Lower lobe of right lung (tissue), 2 donors: Measurements from ENCODE around the gene CCER1. TPM values are rescaled to one million over a fixed set of nuclear protein-coding genes. Genes with fewer than 3 reads are reported as not detected.

Experiments
- ATAC-seq, 2 donors: fragments of 200-7000 bp; cut with Tn5 transposase; one replicate each; pipeline ENCODE4 v1.9.1; 2020 to 2022; ENCODE audit warnings: mild to moderate bottlenecking in 2 of 2, moderate library complexity in 2 of 2
- DNase-seq: peaks from one replicate; pipeline ENCODE4 v3.0.0-alpha.2; 2020
- H3K27ac ChIP-seq: fragments of 200-600 bp; one replicate; pipeline ENCODE4 v1.8.0; 2022
- H3K27me3 ChIP-seq: fragments of 200-600 bp; one replicate; pipeline ENCODE4 v1.8.0; 2022; ENCODE audit warnings: low read depth
- H3K36me3 ChIP-seq: fragments of 200-600 bp; one replicate; pipeline ENCODE4 v1.8.0; 2022; ENCODE audit warnings: mild to moderate bottlenecking
- H3K4me1 ChIP-seq: fragments of 200-600 bp; one replicate; pipeline ENCODE4 v1.8.0; 2022
- H3K4me3 ChIP-seq: fragments of 200-600 bp; one replicate; pipeline ENCODE4 v1.8.0; 2022; ENCODE audit warnings: mild to moderate bottlenecking
- H3K9me3 ChIP-seq: fragments of 200-600 bp; one replicate; pipeline ENCODE4 v1.8.0; 2022
- CTCF ChIP-seq: fragments of 200-600 bp; IDR thresholded peaks from one replicate; pipeline ENCODE4 v1.8.0; 2022; ENCODE audit warnings: antibody characterized with exemption, mild to moderate bottlenecking
- intact Hi-C: fragments of 100-400 bp; cut with DNase I; formaldehyde crosslinking; loops from one replicate; pipeline ENCODE4 v1.11.0; 2022
- total RNA-seq: library from RNA; stranded (reverse); fragmentation: NEBNext Ultra II Directional; extraction: Animal tissue kit (Norgen Biotek cat#: 25700); gene quantifications from one replicate; pipeline ENCODE4 v1.2.1, GENCODE V29; 2021
- donor health status: DM: no; HTN: yes; CAD: no; lungs with severe emphysema.

The CCER1 gene
- total RNA-seq, 1 donor from 2014 or later, result not detected

GRCh38 chr12:90959538-90960139 lies 4.7 kb upstream of the CCER1 start:
- Histone ChIP-seq H3K27me3 (no peaks in the 10 kb centered on the region), H3K4me1 (no peaks in the 10 kb centered on the region), H3K4me3 (no peak overlapping the region), H3K9me3 (no peaks in the 10 kb centered on the region), H3K36me3 (no peaks in the 10 kb centered on the region), H3K27ac (no peak overlapping the region)
- DNase-seq (no peak), ATAC-seq (peak; percentile 57 to 71)
- peak; percentile 67 for TF ChIP-seq CTCF
- intact Hi-C loops, result no loop called here

- no peaks in the 10 kb centered on the region for H3K9me3 ChIP-seq
- no peak for TF ChIP-seq CTCF
- H3K4me3 ChIP-seq, result no peak overlapping the region
- no peak overlapping the region for H3K27ac ChIP-seq
- ATAC-seq (no peak), DNase-seq (no peak)
- no peaks in the 10 kb centered on the region for H3K4me1 ChIP-seq
- no peaks in the 10 kb centered on the region for H3K36me3 ChIP-seq
- no peaks in the 10 kb centered on the region for H3K27me3 ChIP-seq
- intact Hi-C loops, result no loop called here
These were observed 4.1 kb upstream of the CCER1 start for GRCh38 chr12:90959032-90959431.

- Histone ChIP-seq H3K36me3 (no peaks in the 10 kb centered on the region), H3K9me3 (no peaks in the 10 kb centered on the region), H3K4me1 (no peaks in the 10 kb centered on the region), H3K4me3 (no peak overlapping the region), H3K27me3 (no peaks in the 10 kb centered on the region), H3K27ac (no peak overlapping the region)
- intact Hi-C loops, result no loop called here
- DNase-seq, result no peak
- ATAC-seq, result no peak
- no peak for TF ChIP-seq CTCF
These were observed 3.4 kb upstream of the CCER1 start for GRCh38 chr12:90958347-90958746.

DNA sequence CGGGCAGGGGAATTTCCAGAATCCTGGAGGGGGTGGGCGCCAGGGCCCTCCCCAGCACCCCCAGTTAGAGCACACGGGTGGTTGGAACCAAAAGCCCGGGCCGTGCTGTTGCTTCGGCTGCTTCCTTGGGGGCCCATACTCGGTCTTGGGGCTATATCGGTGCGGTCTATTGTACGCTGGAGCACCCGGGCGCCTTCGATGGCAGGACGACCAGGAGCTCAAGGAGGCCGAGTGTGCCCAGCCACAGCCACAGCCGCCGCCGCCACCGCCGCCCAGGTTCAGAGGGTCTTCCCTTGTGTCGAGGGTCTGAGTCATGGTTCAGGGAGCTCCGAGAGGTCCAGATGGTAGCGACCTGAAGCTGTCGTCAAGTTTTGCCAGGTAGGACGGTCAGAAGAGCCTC lies 548 bp downstream of the CCER1 start:
- no peak for DNase-seq
- no peak overlapping the region for H3K27ac ChIP-seq

DNA sequence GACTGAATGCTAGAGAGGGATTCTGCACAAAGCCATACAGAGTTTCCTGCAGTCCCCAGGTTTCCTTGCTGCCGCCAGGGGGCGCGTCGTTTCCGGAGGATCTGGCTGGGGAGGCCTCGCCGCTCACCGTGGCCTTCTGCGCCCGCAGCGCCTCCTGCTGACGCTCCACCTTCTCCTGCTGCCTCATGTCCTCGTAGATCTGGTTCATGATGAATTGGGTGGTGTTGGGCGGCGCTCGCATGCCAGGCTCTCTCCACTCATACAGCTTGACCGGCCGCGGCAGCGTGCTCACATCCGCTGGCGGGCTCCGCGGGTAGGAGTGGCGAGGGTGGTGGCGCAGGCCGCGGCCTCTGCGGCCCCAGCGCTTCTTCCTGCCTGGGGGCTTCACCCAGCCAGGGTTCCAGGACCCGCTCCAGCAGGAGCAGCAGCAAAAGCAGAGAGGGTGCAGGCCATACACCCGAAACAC lies 987 bp downstream of the CCER1 start:
- Histone ChIP-seq H3K27ac (no peak overlapping the region), H3K36me3 (no peaks in the 10 kb centered on the region), H3K27me3 (no peaks in the 10 kb centered on the region), H3K9me3 (no peaks in the 10 kb centered on the region), H3K4me3 (no peak overlapping the region), H3K4me1 (no peaks in the 10 kb centered on the region)
- peak; percentile 13 for TF ChIP-seq CTCF
- ATAC-seq, result peak; percentile 21 to 41
- DNase-seq, result no peak
- intact Hi-C loops, result no loop called here

More for the DNA sequence above, 548 bp downstream of the CCER1 start:
- H3K4me3 ChIP-seq, result no peak overlapping the region
- ATAC-seq, result peak; percentile 11 to 22
- intact Hi-C loops, result no loop called here
- TF ChIP-seq CTCF, result no peak
- no peaks in the 10 kb centered on the region for H3K27me3 ChIP-seq
- H3K36me3 ChIP-seq, result no peaks in the 10 kb centered on the region
- no peaks in the 10 kb centered on the region for H3K4me1 ChIP-seq
- no peaks in the 10 kb centered on the region for H3K9me3 ChIP-seq
